Panc1 (cell line): ENCODE data around the gene ERGIC2.

Experiments
- CTCF ChIP-seq: fragments of 450-650 bp; IDR thresholded peaks from 2 replicates; pipeline ENCODE4 v1.5.1; 2017; ENCODE audit warnings: mild to moderate bottlenecking
- TCF7L2 ChIP-seq: IDR thresholded peaks from 2 replicates; pipeline ENCODE4 v1.6.1; 2011; ENCODE audit warnings: mild to moderate bottlenecking, low read depth, low read length, inconsistent platforms

- TF ChIP-seq CTCF (no peak), TCF7L2 (no peak)
Observed at GRCh38 chr12:29405561-29405960, 24.6 kb upstream of the ERGIC2 start.
